ENCODE results near the gene C6orf47.

Gene C6orf47

GRCh38 chr6:31677955-31678354 lies 17.4 kb upstream of the C6orf47 start:
- no peak for TF ChIP-seq SIN3A (IDR thresholded peaks at IDR 0.05; ENCODE audit: borderline replicate concordance, insufficient read depth, low read length)

- TF ChIP-seq SIN3A (IDR thresholded peaks at IDR 0.05; ENCODE audit: borderline replicate concordance, insufficient read depth, low read length), result no peak
- TF ChIP-seq TAF1 (IDR thresholded peaks at IDR 0.05; ENCODE audit: borderline replicate concordance, insufficient read depth, low read length), result no peak
These were observed 16.3 kb upstream of the C6orf47 start for GRCh38 chr6:31676904-31677303.

DNA sequence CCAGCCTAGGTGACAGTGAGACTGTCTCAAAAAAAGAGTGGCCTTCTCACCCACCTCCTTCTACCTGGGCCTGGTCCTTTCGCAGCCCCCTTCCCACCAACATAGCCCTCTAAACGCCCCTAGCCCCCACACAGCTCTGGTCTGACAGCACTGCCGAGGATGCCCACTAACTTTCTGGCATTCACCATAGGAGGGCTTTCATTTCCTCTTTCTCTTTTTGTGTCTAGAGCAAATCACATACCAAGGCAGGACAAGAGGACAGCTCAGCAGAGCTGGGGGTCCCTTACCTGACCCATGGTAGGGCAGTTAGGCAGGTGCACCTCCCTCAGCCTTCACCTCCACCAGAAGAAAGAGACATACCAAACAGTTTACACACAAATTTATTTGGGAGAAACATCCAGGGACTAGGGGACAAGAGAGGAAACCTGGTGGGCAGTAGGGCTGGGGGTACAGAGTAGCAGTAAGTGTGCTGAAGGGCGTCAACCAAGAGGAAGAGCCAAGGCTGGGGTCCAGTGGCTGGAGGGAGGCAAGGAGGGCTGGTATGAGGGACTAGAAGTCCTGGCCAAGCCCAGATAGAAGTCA lies 15.8 kb upstream of the C6orf47 start:
- TF ChIP-seq TAF1 (IDR thresholded peaks at IDR 0.05; ENCODE audit: borderline replicate concordance, insufficient read depth, low read length) (no peak), FOXP2 (optimal IDR thresholded peaks at IDR 0.05; ENCODE audit: borderline replicate concordance, extremely low read depth, extremely low read length, insufficient read depth) (no peak), REST (IDR thresholded peaks at IDR 0.05; ENCODE audit: insufficient read depth in 1 of 2, low read depth in 2 of 2, low read length in 2 of 2) (no peak), POLR2AphosphoS5 (IDR thresholded peaks at IDR 0.05; ENCODE audit: low read depth, low read length) (no peak), SIN3A (IDR thresholded peaks at IDR 0.05; ENCODE audit: borderline replicate concordance, insufficient read depth, low read length) (no peak)

DNA sequence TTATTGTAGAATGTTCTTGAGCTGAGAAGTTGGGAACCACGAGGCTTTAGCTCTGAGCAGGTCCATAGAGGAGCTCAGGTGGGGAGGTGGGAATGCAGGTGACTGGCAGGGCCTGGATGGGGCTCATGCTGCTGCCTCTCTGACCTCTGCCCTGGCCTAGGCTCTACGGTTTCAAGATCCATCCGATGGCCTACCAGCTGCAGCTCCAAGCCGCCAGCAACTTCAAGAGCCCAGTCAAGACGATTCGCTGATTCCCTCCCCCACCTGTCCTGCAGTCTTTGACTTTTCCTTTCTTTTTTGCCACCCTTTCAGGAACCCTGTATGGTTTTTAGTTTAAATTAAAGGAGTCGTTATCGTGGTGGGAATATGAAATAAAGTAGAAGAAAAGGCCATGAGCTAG lies 9.1 kb upstream of the C6orf47 start, which contains the start of gene LY6G5B:
TSS of gene LY6G5B (plus strand) at position 301 of the 400 bp plus-strand sequence. CDS start 975 bp downstream, outside the sequence.
- TF ChIP-seq REST (IDR thresholded peaks at IDR 0.05; ENCODE audit: insufficient read depth in 1 of 2, low read depth in 2 of 2, low read length in 2 of 2) (no peak), POLR2AphosphoS5 (IDR thresholded peaks at IDR 0.05; ENCODE audit: low read depth, low read length) (no peak), FOXP2 (optimal IDR thresholded peaks at IDR 0.05; ENCODE audit: borderline replicate concordance, extremely low read depth, extremely low read length, insufficient read depth) (no peak), TAF1 (IDR thresholded peaks at IDR 0.05; ENCODE audit: borderline replicate concordance, insufficient read depth, low read length) (no peak), SIN3A (IDR thresholded peaks at IDR 0.05; ENCODE audit: borderline replicate concordance, insufficient read depth, low read length) (no peak)

DNA sequence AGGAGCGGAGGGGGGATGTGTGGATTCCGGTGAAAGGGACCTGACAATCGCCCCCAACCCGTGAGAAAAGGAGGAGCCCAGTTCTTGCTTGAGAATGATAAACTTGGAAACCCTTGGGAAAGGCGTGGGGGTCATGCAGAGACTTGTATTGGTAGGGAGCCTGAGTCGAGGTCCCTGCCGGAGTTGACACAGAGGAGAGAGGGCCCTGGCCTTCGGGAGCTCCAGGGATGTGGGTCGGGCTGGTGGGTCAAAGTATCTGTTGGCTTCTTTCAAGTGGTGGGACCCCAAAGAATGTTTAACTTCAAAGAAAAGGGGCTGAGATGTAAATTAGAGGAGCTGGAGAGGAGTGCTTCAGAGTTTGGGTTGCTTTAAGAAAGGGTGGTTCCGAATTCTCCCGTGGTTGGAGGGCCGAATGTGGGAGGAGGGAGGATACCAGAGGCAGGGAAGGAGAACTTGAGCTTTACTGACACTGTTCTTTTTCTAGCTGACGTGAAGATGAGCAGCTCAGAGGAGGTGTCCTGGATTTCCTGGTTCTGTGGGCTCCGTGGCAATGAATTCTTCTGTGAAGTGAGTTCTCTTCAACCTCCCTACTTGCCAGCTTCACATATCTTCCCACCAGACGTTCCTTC lies 5.9 kb upstream of the C6orf47 start:
- TF ChIP-seq SIN3A (IDR thresholded peaks at IDR 0.05; ENCODE audit: borderline replicate concordance, insufficient read depth, low read length) (no peak), POLR2AphosphoS5 (IDR thresholded peaks at IDR 0.05; ENCODE audit: low read depth, low read length) (no peak), FOXP2 (optimal IDR thresholded peaks at IDR 0.05; ENCODE audit: borderline replicate concordance, extremely low read depth, extremely low read length, insufficient read depth) (no peak), TAF1 (IDR thresholded peaks at IDR 0.05; ENCODE audit: borderline replicate concordance, insufficient read depth, low read length) (no peak), REST (IDR thresholded peaks at IDR 0.05; ENCODE audit: insufficient read depth in 1 of 2, low read depth in 2 of 2, low read length in 2 of 2) (no peak)

DNA sequence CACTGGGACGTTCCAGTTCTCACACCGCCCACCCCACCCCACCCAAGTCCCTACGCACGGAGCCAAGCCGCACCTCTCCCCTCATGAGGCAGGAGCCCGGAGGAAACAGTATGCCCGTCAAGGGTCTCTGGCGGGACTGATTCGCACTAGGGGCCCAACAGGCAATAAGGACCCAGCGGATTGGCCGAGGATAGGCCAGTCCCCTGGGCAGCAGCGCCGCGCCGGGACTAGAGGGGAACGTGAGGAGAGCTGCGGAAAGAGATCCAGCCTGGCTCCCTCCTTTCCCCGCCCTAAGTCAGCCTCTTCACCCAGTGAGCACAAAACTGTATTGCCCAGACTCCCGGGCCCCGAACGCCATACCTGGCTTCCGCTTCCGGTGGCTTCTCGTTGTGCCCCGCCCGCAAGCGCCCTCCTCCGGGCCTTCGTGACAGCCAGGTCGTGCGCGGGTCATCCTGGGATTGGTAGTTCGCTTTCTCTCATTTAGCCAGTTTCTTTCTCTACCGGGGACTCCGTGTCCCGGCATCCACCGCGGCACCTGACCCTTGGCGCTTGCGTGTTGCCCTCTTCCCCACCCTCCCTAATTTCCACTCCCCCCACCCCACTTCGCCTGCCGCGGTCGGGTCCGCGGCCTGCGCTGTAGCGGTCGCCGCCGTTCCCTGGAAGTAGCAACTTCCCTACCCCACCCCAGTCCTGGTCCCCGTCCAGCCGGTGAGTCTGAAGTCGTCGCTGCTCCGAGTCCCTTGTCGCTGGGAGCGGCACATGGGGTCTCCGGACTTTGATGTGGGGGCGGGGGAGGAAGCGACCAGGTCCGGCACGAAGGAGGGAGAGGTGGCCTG lies 5.1 kb upstream of the C6orf47 start, which contains the start of gene CSNK2B:
TSS of gene CSNK2B (plus strand) at position 580 of the 836 bp plus-strand sequence. CDS start 752 bp downstream, outside the sequence.
- TF ChIP-seq FOXP2 (optimal IDR thresholded peaks at IDR 0.05; ENCODE audit: borderline replicate concordance, extremely low read depth, extremely low read length, insufficient read depth), result peak; percentile 9
- peak; percentile 83 for TF ChIP-seq POLR2AphosphoS5 (IDR thresholded peaks at IDR 0.05; ENCODE audit: low read depth, low read length)
- peak; percentile 79 for TF ChIP-seq TAF1 (IDR thresholded peaks at IDR 0.05; ENCODE audit: borderline replicate concordance, insufficient read depth, low read length)
- TF ChIP-seq REST (IDR thresholded peaks at IDR 0.05; ENCODE audit: insufficient read depth in 1 of 2, low read depth in 2 of 2, low read length in 2 of 2), result 0 out of 4 replicates have a peak, but pooled peaks of 1 of the 2 experiments have one; percentile 21
- peak; percentile 86; the same call in 1 of the 2 replicates for TF ChIP-seq SIN3A (IDR thresholded peaks at IDR 0.05; ENCODE audit: borderline replicate concordance, insufficient read depth, low read length)

Measured in PFSK-1 (cell line).